ENCODE data around the gene NAA25.
"Not testable (repeated sequence)": the region's sequence is repeated elsewhere in the genome, so short reads cannot be mapped to it uniquely, and the experiment has no call there.

The NAA25 gene

GRCh38 chr12:112007945-112008344, 100.6 kb downstream of the NAA25 start:
- no peak for DNase-seq

- DNase-seq = no peak
These were observed 102.9 kb downstream of the NAA25 start for GRCh38 chr12:112005419-112006395.

GRCh38 chr12:112004041-112004440, 104.5 kb downstream of the NAA25 start:
- DNase-seq = no peak

- no peak for DNase-seq
These were observed 107.0 kb downstream of the NAA25 start for GRCh38 chr12:112001576-112001975.

GRCh38 chr12:112000820-112001219, 107.8 kb downstream of the NAA25 start:
- DNase-seq = no peak

- DNase-seq = not testable (repeated sequence)
These were observed 109.5 kb downstream of the NAA25 start for GRCh38 chr12:111999129-111999528.

GRCh38 chr12:111998015-111998414, 110.6 kb downstream of the NAA25 start:
- no peak for DNase-seq

- no peak for DNase-seq
These were observed 111.3 kb downstream of the NAA25 start for GRCh38 chr12:111997300-111997699.

- no peak for DNase-seq
These were observed 112.7 kb downstream of the NAA25 start for GRCh38 chr12:111995782-111996480.

GRCh38 chr12:111994211-111995111, 114.1 kb downstream of the NAA25 start:
- DNase-seq = not testable (repeated sequence)

GRCh38 chr12:111993292-111994150, 115.1 kb downstream of the NAA25 start:
- no peak for DNase-seq

- no peak for DNase-seq
These were observed 116.1 kb downstream of the NAA25 start for GRCh38 chr12:111992464-111992863.

GRCh38 chr12:111991946-111992345, 116.6 kb downstream of the NAA25 start:
- DNase-seq = no peak

GRCh38 chr12:111991535-111991934, 117.0 kb downstream of the NAA25 start:
- DNase-seq = no peak

- DNase-seq = no peak
These were observed 123.8 kb downstream of the NAA25 start for GRCh38 chr12:111984820-111985219.

GRCh38 chr12:111981987-111982386, 126.6 kb downstream of the NAA25 start:
- no peak for DNase-seq

GRCh38 chr12:111980598-111980997, 128.0 kb downstream of the NAA25 start:
- no peak for DNase-seq

- DNase-seq = no peak
These were observed 130.0 kb downstream of the NAA25 start for GRCh38 chr12:111978545-111978944.

- DNase-seq = no peak
These were observed 131.7 kb downstream of the NAA25 start for GRCh38 chr12:111976860-111977259.

Data from SHP77 treated with DMSO at 0.1 percent for 48 hours (cell line).